Fibroblast of gingiva (primary cell): ENCODE data around the gene TEC.

Experiments
- DNase-seq: peaks from one replicate; pipeline ENCODE4 v3.0.0-alpha.2; 2011; ENCODE audit warnings: low read depth

The TEC gene

GRCh38 chr4:48121180-48121579, 148.5 kb downstream of the TEC start:
- DNase-seq: no peak

DNA sequence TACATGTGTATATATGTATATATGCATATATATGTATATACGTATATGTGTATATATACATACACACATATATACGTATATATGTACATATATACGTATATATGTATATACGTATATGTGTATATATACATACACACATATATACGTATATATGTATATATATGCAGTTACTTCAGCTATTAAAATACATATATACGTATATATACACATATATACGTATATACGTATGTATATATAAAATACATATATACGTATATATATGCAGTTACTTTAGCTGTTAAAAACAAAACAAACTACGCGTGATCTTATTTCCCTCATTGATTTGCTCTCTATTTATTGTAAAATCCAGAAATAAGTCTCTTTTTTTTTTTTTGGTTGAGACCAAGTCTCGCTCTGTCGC, 149.5 kb downstream of the TEC start:
- no peak for DNase-seq

DNA sequence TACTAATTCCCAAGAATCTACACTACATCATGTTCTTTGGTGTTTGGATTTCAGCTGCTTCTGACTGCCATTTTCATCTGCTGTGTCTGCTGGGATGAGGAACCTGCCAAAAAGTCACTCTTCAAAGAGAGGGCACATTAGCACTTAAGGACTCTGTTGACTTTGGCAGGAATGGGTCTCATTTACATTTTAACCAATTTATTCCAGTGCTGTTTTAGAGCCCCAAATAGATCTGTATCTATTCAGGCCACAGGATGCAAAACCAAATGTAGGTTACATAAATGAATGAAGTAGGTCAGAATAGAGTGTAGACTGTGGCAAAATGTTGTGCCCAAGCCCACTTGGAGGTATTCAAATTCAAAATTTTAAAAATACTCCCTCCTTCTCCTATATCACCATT, 150.0 kb downstream of the TEC start:
- DNase-seq: no peak

DNA sequence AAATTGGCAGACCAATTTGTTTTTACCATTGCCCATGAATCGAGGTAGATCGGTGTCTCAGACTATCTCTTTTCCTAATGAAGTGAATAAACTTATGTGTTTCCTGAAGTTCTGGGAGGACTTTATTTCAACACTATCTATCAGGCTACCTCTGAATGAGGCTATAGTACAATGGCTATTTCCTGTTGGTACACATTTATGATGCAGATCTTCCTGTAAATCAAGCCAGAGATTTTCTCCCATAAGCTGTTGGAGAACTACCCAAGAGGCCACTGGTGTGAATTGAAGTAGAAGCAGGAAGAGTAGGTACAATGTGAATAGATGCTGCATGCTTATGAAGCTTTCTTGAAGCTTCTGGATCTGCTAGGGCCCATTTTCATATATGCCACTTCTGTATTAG, 151.6 kb downstream of the TEC start:
- DNase-seq: no peak

DNA sequence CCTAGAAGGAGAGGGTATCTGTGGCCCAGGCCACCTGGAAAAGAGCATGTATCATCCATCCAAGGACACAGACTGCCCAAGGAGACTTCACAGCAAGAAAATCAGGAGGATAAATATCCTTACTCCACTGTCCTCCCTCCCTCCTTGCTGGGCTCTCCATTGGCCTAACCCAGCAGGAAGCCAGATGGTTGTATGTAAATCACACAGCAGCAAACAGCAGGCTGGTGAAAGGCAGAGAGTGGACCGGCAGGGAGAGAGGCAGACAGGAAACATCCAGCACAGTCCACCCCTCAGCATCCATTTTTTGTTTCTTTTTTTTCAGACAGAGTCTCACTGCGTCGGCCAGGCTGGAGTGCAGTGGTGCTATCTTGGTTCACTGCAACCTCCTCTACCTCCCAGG, 153.1 kb downstream of the TEC start:
- DNase-seq: no peak

GRCh38 chr4:48114412-48114811, 155.2 kb downstream of the TEC start:
- no peak for DNase-seq

DNA sequence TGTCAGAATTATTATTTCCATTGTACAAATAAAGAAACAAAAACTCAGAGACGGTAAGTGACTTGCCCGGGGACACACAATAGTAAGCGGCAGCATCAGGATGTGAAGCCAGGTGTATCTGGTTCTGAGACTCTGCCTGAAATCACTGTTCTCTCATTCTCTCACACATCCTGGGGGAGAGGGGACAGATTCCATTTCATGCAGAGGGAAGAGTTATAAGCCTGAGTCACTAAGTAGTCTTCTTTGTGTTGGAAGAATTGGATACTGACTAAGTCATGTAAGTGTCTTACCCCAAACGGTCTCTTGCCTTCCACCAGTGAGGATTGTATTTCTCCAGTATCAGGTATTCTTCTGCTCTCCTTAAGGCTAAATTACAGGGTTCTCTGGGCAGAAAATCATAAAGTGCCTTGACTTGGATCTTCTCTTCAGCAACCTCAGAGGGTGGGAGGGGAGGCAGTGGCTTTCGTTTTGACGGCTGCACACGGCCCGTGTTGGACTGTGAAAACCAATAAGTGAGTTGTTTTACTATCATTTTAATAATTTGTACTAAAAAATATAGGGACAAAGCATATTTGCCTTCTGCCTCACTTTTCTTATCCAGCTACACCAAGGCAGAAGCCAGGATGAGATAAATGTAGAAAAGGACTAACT, 157.5 kb downstream of the TEC start:
- DNase-seq: peak; percentile 2

DNA sequence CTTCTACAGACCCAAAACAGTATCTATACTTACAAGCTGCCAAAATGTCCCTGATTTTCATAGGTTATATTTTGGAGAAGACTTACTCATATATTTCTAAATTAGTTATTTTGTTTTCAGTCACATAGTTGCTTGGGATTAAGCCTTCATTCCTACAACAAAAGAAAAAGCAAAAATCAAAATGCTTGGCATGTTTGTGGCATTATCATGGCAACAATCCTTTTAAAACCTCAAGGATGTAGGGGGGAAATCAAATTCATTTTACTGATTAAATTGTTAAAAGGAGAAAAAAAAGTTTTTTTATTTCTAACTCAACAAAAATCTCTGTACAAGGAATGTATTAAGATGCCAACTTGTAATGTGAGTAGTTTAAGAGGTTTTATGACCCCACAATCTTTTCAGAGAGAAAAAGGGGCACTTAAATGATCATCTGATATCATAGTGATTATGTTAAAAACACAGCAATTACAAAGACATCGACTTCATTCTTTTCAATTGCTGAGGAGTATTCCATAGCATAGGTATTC, 159.1 kb downstream of the TEC start:
- DNase-seq: no peak

GRCh38 chr4:48109413-48110263, 160.0 kb downstream of the TEC start:
- DNase-seq: peak; percentile 20

DNA sequence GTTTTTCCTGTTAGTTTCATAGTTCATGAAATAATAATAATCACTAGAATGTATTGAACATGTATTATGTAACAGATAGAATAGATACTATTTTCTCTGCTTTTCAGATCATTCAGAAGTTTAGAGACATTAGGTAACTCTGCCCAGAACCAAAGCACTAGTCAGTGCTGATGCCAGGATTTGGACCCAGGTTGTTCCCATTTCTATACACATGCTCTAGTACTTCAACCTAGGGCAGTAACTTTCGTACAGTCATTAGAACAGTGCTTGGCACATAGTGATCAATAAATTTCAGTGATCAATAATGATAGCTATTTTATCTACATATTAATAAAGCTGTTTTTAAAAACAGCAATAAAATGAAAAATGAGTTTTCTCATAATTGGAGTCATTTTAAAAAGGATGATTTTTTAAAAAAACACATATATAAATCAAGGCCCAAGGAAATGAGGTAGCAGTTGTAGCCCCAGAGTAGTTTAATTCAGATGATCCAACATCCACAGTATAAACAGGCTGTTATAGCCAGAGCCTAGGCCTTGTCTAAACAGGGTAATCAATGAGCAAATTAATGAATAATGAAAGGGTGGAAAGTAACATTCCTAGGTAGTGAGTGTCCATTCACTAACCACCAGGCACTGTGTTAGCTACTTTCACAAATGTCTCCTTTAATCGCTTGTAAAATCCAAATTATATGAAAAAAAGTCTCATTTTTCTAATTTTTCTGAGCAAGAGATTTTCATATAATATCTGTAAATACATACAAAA, 161.1 kb downstream of the TEC start:
- DNase-seq: no peak

DNA sequence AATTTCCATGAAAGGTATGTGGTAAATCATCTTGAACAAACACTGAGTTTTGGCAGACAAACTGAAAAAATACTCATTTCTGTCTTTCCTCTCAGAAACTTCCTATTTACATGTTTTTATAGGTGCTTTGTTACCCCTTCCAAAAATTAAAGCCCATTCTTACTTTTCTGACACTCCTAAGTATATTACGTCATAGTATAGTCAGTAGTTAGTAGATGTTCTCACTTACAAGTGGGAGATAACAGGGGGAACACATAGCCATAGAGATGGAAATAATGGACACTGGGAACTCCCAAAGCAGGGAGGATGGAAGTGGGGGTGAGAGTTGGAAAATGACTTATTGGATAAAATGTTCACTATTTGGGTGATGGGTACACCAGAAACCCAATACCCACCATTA, 164.4 kb downstream of the TEC start:
- no peak for DNase-seq

GRCh38 chr4:48103483-48104139, 166.0 kb downstream of the TEC start:
- no peak for DNase-seq

DNA sequence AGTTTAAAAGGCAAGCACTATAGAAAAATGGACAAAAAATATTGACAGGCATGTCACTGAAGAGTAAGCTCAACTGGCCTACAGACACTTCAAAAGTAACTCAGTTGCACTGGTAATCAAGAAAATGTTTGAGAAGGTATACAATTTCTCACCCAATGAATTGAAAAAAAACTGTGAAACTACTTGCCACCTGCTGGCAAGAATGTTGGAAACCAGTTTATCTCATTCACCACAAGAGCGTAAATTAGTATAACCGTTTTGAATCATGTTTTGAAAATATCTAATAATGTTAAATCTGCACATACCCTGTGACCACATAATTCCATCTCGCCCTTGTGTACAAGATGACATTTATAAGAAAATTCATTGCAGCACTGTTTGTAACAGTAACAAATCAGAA, 167.3 kb downstream of the TEC start:
- DNase-seq: no peak

DNA sequence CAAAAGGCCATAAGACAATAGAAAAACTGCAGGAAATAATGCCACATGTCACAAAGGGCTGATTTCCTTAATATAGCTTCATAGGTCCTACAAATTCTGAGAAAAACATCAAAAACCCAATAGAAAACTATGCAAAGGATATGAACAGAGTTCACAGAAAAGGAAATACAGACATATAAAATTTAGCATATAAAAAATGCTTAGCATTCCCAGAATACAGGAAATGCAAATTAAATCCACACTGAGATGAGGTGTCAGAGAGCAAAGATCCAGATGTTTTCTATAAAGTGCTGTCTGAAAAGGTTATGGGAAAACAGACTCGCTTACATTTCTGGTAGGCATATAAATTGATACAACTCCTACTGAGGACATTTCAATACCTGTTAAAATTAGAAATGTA, 169.4 kb downstream of the TEC start:
- DNase-seq: peak; percentile 24

DNA sequence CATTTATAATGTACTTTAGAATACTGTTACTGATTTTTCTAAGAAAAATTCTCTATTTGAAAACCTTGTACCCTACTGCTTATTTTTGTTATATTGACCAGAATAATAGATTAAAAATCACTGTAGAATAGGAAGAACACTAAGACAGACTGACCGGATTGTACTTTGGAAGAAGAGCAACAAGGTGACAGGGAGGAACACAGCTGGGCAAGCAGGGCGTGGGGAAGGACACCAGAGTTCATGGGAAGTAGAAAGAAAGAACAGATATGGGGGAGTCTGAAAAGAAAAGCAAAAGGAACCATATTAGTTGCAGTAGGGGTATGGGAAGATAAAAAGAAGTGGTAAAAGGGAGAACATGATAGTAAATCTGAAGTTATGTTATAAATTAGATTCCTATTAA, 174.2 kb downstream of the TEC start:
- DNase-seq: no peak

GRCh38 chr4:48093991-48094416, 175.6 kb downstream of the TEC start:
- no peak for DNase-seq

- DNase-seq: no peak
Observed at GRCh38 chr4:48090621-48091020, 179.0 kb downstream of the TEC start.

DNA sequence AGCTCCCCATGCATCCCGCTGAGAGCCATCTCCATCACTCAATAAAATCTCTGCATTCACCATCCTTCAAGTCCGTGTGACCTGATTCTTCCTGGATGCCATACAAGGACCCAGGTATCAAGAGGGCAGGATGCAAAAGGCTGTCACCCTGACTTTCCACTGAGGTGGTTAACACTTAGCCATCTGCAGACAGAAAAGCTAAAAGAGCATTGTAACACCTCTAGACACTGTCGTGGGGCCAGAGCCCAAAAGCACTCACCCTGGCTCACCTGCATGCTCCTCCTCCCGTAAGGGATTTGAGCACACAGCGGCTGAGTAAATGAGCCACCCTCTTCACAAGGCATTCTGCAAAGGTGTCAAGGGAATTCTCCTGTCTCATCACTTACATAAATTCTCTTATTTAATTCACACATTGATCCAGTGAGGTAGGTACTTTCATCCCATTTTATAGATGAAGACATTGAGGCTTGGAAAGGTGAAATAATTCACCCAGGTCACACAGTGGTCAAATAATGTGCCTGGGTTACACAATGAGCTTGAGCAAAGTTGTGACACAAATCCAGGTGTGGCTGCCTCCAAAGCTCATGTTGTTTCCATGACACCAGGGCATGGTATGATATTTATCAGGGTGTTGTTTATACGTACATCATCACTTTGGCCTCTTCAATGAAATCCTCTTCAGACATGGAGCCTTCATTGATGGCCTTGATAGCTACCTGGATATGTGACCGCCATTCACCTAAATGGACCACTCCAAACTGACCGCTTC, 183.6 kb downstream of the TEC start:
- no peak for DNase-seq
